ENCODE results near the gene ZNF740.

Gene ZNF740

DNA sequence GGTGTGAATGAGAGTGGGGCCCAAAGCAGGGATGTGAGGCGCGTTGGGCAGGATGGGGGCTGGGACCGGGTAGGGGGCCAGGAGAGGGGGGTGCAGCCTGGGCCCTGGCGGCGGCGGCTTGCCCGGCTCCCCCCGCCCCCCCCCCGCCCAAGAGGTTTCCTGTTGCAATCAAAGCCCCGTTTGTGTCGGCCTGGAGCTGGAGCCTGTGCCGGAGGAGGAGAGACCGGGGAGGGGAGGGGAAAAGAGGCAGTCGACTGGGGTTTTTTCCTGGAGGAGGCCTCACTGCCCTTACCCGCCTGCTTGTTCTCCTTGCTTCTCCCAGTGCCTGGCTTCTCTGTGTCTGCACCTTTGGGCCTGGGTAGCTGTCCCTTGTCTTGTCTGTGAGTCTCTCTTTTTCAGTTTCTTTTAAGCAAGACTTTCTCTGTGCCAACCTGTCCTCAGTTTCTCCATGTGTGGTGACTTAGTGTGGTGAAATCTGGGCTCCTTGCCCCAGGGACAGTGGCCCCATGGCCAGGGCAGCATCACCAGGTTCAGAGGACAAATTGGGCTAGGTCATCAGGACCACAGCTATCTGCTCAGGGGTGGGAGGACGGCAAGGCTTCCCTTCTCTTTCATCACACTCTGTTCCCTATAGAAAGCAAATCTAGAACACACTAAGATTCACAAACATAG lies 43.0 kb downstream of the ZNF740 start:
- Histone ChIP-seq H3K4me1 (peaks cover 16% of the 10 kb centered on the region), H3K4me3 (ENCODE audit: low read depth, low read length) (no peak overlapping the region)
- no peak for DNase-seq

GRCh38 chr12:53224061-53224896 lies 43.8 kb downstream of the ZNF740 start:
- Histone ChIP-seq H3K4me3 (ENCODE audit: low read depth, low read length) (no peak overlapping the region), H3K36me3 (no peaks in the 10 kb centered on the region), H3K9me3 (no peaks in the 10 kb centered on the region), H3K27me3 (no peaks in the 10 kb centered on the region), H3K4me1 (peaks cover 16% of the 10 kb centered on the region)
- TF ChIP-seq, protein P1, sequence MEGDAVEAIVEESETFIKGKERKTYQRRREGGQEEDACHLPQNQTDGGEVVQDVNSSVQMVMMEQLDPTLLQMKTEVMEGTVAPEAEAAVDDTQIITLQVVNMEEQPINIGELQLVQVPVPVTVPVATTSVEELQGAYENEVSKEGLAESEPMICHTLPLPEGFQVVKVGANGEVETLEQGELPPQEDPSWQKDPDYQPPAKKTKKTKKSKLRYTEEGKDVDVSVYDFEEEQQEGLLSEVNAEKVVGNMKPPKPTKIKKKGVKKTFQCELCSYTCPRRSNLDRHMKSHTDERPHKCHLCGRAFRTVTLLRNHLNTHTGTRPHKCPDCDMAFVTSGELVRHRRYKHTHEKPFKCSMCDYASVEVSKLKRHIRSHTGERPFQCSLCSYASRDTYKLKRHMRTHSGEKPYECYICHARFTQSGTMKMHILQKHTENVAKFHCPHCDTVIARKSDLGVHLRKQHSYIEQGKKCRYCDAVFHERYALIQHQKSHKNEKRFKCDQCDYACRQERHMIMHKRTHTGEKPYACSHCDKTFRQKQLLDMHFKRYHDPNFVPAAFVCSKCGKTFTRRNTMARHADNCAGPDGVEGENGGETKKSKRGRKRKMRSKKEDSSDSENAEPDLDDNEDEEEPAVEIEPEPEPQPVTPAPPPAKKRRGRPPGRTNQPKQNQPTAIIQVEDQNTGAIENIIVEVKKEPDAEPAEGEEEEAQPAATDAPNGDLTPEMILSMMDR (IDR thresholded peaks at IDR 0.05; ENCODE audit: low read depth, low read length) = peak; percentile 46
- DNase-seq = peak; percentile 57

More for the DNA sequence above, 43.0 kb downstream of the ZNF740 start:
- Histone ChIP-seq H3K36me3 (no peaks in the 10 kb centered on the region), H3K27me3 (no peaks in the 10 kb centered on the region), H3K9me3 (no peaks in the 10 kb centered on the region)
- TF ChIP-seq, protein P1 (IDR thresholded peaks at IDR 0.05; ENCODE audit: low read depth, low read length) = no peak

- Histone ChIP-seq H3K9me3 (no peaks in the 10 kb centered on the region), H3K36me3 (no peaks in the 10 kb centered on the region), H3K4me3 (ENCODE audit: low read depth, low read length) (no peak overlapping the region), H3K4me1 (peaks cover 16% of the 10 kb centered on the region), H3K27me3 (no peaks in the 10 kb centered on the region)
- DNase-seq = no peak
- TF ChIP-seq, protein P1 (IDR thresholded peaks at IDR 0.05; ENCODE audit: low read depth, low read length) = no peak
These were observed 44.5 kb downstream of the ZNF740 start for GRCh38 chr12:53224897-53225634.

GRCh38 chr12:53225635-53226424 lies 45.3 kb downstream of the ZNF740 start:
- peak; percentile 46 for DNase-seq
- no peak overlapping the region for H3K4me3 ChIP-seq (ENCODE audit: low read depth, low read length)
- no peaks in the 10 kb centered on the region for H3K9me3 ChIP-seq
- TF ChIP-seq, protein P1 (IDR thresholded peaks at IDR 0.05; ENCODE audit: low read depth, low read length) = 0 out of 2 replicates have a peak, but pooled peaks have one; percentile 16
- peaks cover 16% of the 10 kb centered on the region for H3K4me1 ChIP-seq
- H3K27me3 ChIP-seq = no peaks in the 10 kb centered on the region
- no peaks in the 10 kb centered on the region for H3K36me3 ChIP-seq

- Histone ChIP-seq H3K4me3 (ENCODE audit: low read depth, low read length) (no peak overlapping the region), H3K9me3 (no peaks in the 10 kb centered on the region), H3K27me3 (no peaks in the 10 kb centered on the region), H3K4me1 (peaks cover 19% of the 10 kb centered on the region), H3K36me3 (no peaks in the 10 kb centered on the region)
- no peak for DNase-seq
- TF ChIP-seq, protein P1 (IDR thresholded peaks at IDR 0.05; ENCODE audit: low read depth, low read length) = no peak
These were observed 46.3 kb downstream of the ZNF740 start for GRCh38 chr12:53226815-53227214.

All from BE2C (cell line).